Renal cortical epithelial cell (primary cell): Measurements from ENCODE around the gene ODAPH. TPM values are rescaled to one million over a fixed set of nuclear protein-coding genes. Genes with fewer than 3 reads are reported as not detected.

Experiments
- DNase-seq: peaks from one replicate; pipeline ENCODE4 v3.0.0-alpha.2; 2011; ENCODE audit warnings: low read depth
- total RNA-seq: library from RNA; depleted of rRNA; stranded (reverse); fragments of >200 nt; gene quantifications from 2 replicates; pipeline ENCODE4 v1.2.3, GENCODE V29; 2014

Gene ODAPH
- total RNA-seq, 1 donor from 2014 or later, result 1.0 TPM

GRCh38 chr4:75544870-75545269 lies 11.0 kb upstream of the ODAPH start:
- no peak for DNase-seq

GRCh38 chr4:75545526-75545925 lies 10.3 kb upstream of the ODAPH start:
- peak; percentile 71 for DNase-seq

GRCh38 chr4:75547647-75548387 lies 8.0 kb upstream of the ODAPH start:
- DNase-seq, result peak; percentile 50

GRCh38 chr4:75549019-75549418 lies 6.8 kb upstream of the ODAPH start:
- DNase-seq, result no peak

GRCh38 chr4:75552452-75552851 lies 3.4 kb upstream of the ODAPH start:
- no peak for DNase-seq

- DNase-seq, result no peak
Observed at GRCh38 chr4:75557696-75558095, 1.8 kb downstream of the ODAPH start.

GRCh38 chr4:75561789-75562188 lies 5.9 kb downstream of the ODAPH start:
- peak; percentile 35 for DNase-seq

- no peak for DNase-seq
Observed at GRCh38 chr4:75564023-75564422, 8.2 kb downstream of the ODAPH start.

GRCh38 chr4:75565481-75565880 lies 9.6 kb downstream of the ODAPH start:
- DNase-seq, result no peak

GRCh38 chr4:75566911-75567310 lies 11.0 kb downstream of the ODAPH start:
- DNase-seq, result no peak

GRCh38 chr4:75567725-75568124 lies 11.9 kb downstream of the ODAPH start:
- no peak for DNase-seq

GRCh38 chr4:75584067-75584466 lies 28.2 kb downstream of the ODAPH start:
- peak; percentile 13 for DNase-seq

GRCh38 chr4:75593393-75593792 lies 37.5 kb downstream of the ODAPH start:
- DNase-seq, result no peak

GRCh38 chr4:75596061-75596460 lies 40.2 kb downstream of the ODAPH start:
- no peak for DNase-seq

GRCh38 chr4:75598390-75598789 lies 42.5 kb downstream of the ODAPH start:
- DNase-seq, result peak; percentile 92

- DNase-seq, result no peak
Observed at GRCh38 chr4:75599647-75600046, 43.8 kb downstream of the ODAPH start.

GRCh38 chr4:75605928-75606327 lies 50.1 kb downstream of the ODAPH start:
- DNase-seq, result no peak

GRCh38 chr4:75612306-75612705 lies 56.4 kb downstream of the ODAPH start:
- DNase-seq, result no peak

Other genes with a start within 250 kb of the ODAPH start
- gene RCHY1, start 41.7 kb upstream of the ODAPH start, total RNA-seq, result 68.2 and 74.9 TPM in 2 replicates
- 10.6 and 17.4 TPM in 2 replicates for gene THAP6, start 41.6 kb upstream of the ODAPH start, total RNA-seq
- 7.3 and 15.8 TPM in 2 replicates for gene CDKL2, start 74.5 kb downstream of the ODAPH start, total RNA-seq
- gene G3BP2, start 117.3 kb downstream of the ODAPH start, total RNA-seq, result 303 and 311 TPM in 2 replicates
- 139 and 141 TPM in 2 replicates for gene USO1, start 168.5 kb downstream of the ODAPH start, total RNA-seq